IMR-90 (cell line): ENCODE data around the gene INTS2. TPM values are rescaled to one million over a fixed set of nuclear protein-coding genes. Genes with fewer than 3 reads are reported as not detected.

Source experiments
- ATAC-seq: fragments of 200-7000 bp; cut with Tn5 transposase; 2 replicates; pipeline ENCODE4 v1.9.1; 2020; ENCODE audit warnings: low read depth, mild to moderate bottlenecking, moderate library complexity
- BruUV-seq: library from RNA; stranded (reverse); fragments of 400-500 nt; replicated peaks from 2 replicates; lab custom pipeline; 2021; lab: Mats Ljungman, UMichigan
- CTCF ChIA-PET: fragments of 300-600 bp; formaldehyde crosslinking; extraction: SDS; loops from one replicate; lab custom pipeline; 2021; ENCODE audit warnings: antibody characterized with exemption; lab: Yijun Ruan, JAX
- POLR2A ChIA-PET: fragments of 300-600 bp; sonication (Branson Sonifier 250); formaldehyde crosslinking; loops from one replicate; lab custom pipeline; 2022; ENCODE audit warnings: antibody characterized with exemption; ENCODE audit not compliant: unreplicated experiment; lab: Charles Lee
- DNase-seq: peaks from one replicate; pipeline ENCODE4 v3.0.0; 2013
- H2AFZ ChIP-seq: replicated peaks from 2 replicates; pipeline ENCODE3; 2013; ENCODE audit warnings: low read length, mild to moderate bottlenecking; ENCODE audit not compliant: poor library complexity
- H2AK5ac ChIP-seq: 2 replicates; pipeline ENCODE4 v1.6.1; 2013; ENCODE audit warnings: low read depth, low read length, inconsistent platforms
- H2AK9ac ChIP-seq: replicated peaks from 2 replicates; pipeline ENCODE3; 2013; ENCODE audit warnings: mild to moderate bottlenecking, low read depth, low read length, moderate library complexity; ENCODE audit not compliant: poor library complexity
- H2BK120ac ChIP-seq: 2 replicates; pipeline ENCODE4 v1.6.1; 2013; ENCODE audit warnings: low read depth, low read length, inconsistent platforms
- H2BK15ac ChIP-seq: 3 replicates; pipeline ENCODE4 v1.6.1; 2013; ENCODE audit warnings: low read depth, low read length, inconsistent platforms
- H2BK20ac ChIP-seq: 2 replicates; pipeline ENCODE4 v1.6.1; 2013; ENCODE audit warnings: low read depth, mild to moderate bottlenecking, inconsistent platforms, low read length, moderate library complexity
- H2BK5ac ChIP-seq: 2 replicates; pipeline ENCODE4 v1.6.1; 2013; ENCODE audit warnings: mild to moderate bottlenecking, low read depth, low read length, inconsistent platforms; ENCODE audit not compliant: poor library complexity, severe bottlenecking
- H3K14ac ChIP-seq: replicated peaks from 2 replicates; pipeline ENCODE4 v1.6.1; 2013; ENCODE audit warnings: low read depth, low read length, inconsistent platforms
- H3K18ac ChIP-seq: 2 replicates; pipeline ENCODE4 v1.6.1; 2013; ENCODE audit warnings: low read depth, low read length, control low read depth
- H3K23ac ChIP-seq: 2 replicates; pipeline ENCODE4 v1.6.1; 2013; ENCODE audit warnings: low read depth, low read length, inconsistent platforms
- H3K27ac ChIP-seq: 2 replicates; pipeline ENCODE4 v1.5.1; 2013; ENCODE audit warnings: mild to moderate bottlenecking, control low read depth, low read length; ENCODE audit not compliant: insufficient read depth
- H3K27me3 ChIP-seq: 2 replicates; pipeline ENCODE4 v1.6.1; 2013; ENCODE audit warnings: low read length; ENCODE audit not compliant: control insufficient read depth, insufficient read depth
- H3K36me3 ChIP-seq: 2 replicates; pipeline ENCODE4 v1.6.1; 2013; ENCODE audit warnings: low read length, mixed read lengths; ENCODE audit not compliant: control insufficient read depth, insufficient read depth
- H3K4ac ChIP-seq: 2 replicates; pipeline ENCODE4 v1.6.1; 2013; ENCODE audit warnings: low read depth, low read length, inconsistent platforms
- H3K4me1 ChIP-seq: 2 replicates; pipeline ENCODE4 v1.6.1; 2013; ENCODE audit warnings: low read length, mixed read lengths; ENCODE audit not compliant: control insufficient read depth, insufficient read depth
- H3K4me2 ChIP-seq: 2 replicates; pipeline ENCODE4 v1.6.1; 2013; ENCODE audit warnings: low read depth, mild to moderate bottlenecking, control low read depth, low read length, moderate library complexity
- H3K4me3 ChIP-seq: 2 replicates; pipeline ENCODE4 v1.5.1; 2013; ENCODE audit warnings: low read depth, mild to moderate bottlenecking, control low read depth, low read length, moderate library complexity; ENCODE audit not compliant: insufficient read depth
- H3K56ac ChIP-seq: 2 replicates; pipeline ENCODE4 v1.6.1; 2013; ENCODE audit warnings: low read length, inconsistent platforms; ENCODE audit not compliant: insufficient read depth; ENCODE audit errors: extremely low read depth
- H3K79me1 ChIP-seq, 2 experiments: 2 replicates each; pipeline ENCODE4 v1.6.1; 2013; ENCODE audit warnings: low read length in 2 of 2, inconsistent platforms in 1 of 2, low read depth in 1 of 2
- H3K9ac ChIP-seq: 2 replicates; pipeline ENCODE4 v1.6.1; 2013; ENCODE audit warnings: low read depth, low read length, control low read depth
- H3K9me1 ChIP-seq: 2 replicates; pipeline ENCODE4 v1.6.1; 2013; ENCODE audit warnings: low read length, inconsistent platforms; ENCODE audit not compliant: insufficient read depth
- H3K9me3 ChIP-seq: 2 replicates; pipeline ENCODE4 v1.6.1; 2013; ENCODE audit warnings: low read length; ENCODE audit not compliant: control insufficient read depth, insufficient read depth
- H4K20me1 ChIP-seq: 2 replicates; pipeline ENCODE4 v1.6.1; 2013; ENCODE audit warnings: low read length, inconsistent platforms; ENCODE audit not compliant: insufficient read depth
- H4K5ac ChIP-seq: 2 replicates; pipeline ENCODE4 v1.6.1; 2013; ENCODE audit warnings: mild to moderate bottlenecking, low read depth, low read length, control low read depth
- H4K8ac ChIP-seq, 2 experiments: 2 replicates each; pipeline ENCODE4 v1.6.1; 2013; ENCODE audit warnings: low read depth in 2 of 2, low read length in 2 of 2, control low read depth in 1 of 2, inconsistent platforms in 1 of 2
- H4K91ac ChIP-seq: 2 replicates; pipeline ENCODE4 v1.6.1; 2013; ENCODE audit warnings: low read depth, low read length, inconsistent platforms; ENCODE audit not compliant: insufficient read depth
- BHLHE40 ChIP-seq: fragments of 150-350 bp; IDR thresholded peaks from 2 replicates; pipeline ENCODE4 v1.6.1; 2016; ENCODE audit warnings: mild to moderate bottlenecking, low read depth, low read length
- CEBPB ChIP-seq: IDR thresholded peaks from 2 replicates; pipeline ENCODE4 v1.6.1; 2012; ENCODE audit warnings: low read depth, low read length, improper control_type of control experiment
- CHD1 ChIP-seq: IDR thresholded peaks from 2 replicates; pipeline ENCODE4 v1.6.1; 2012; ENCODE audit warnings: low read depth, low read length, improper control_type of control experiment
- CTCF ChIP-seq: conservative IDR thresholded peaks from 2 replicates; pipeline ENCODE4 v1.5.1; 2012; ENCODE audit warnings: mild to moderate bottlenecking, low read depth, low read length, improper control_type of control experiment
- FOS ChIP-seq: fragments of 150-350 bp; IDR thresholded peaks from 2 replicates; pipeline ENCODE4 v1.6.1; 2016; ENCODE audit warnings: low read depth, low read length
- MAFK ChIP-seq: IDR thresholded peaks from 2 replicates; pipeline ENCODE4 v1.6.1; 2012; ENCODE audit warnings: low read depth, low read length, improper control_type of control experiment
- MAZ ChIP-seq: IDR thresholded peaks from 2 replicates; pipeline ENCODE4 v1.6.1; 2012; ENCODE audit warnings: low read depth, mild to moderate bottlenecking, low read length, improper control_type of control experiment, moderate library complexity, borderline replicate concordance
- MXI1 ChIP-seq: IDR thresholded peaks from 2 replicates; pipeline ENCODE4 v1.6.1; 2012; ENCODE audit warnings: low read depth, mild to moderate bottlenecking, low read length, moderate library complexity, borderline replicate concordance
- NFE2L2 ChIP-seq: fragments of 150-350 bp; IDR thresholded peaks from 2 replicates; pipeline ENCODE4 v1.6.1; 2016; ENCODE audit warnings: low read depth, mild to moderate bottlenecking, low read length
- POLR2A ChIP-seq: IDR thresholded peaks from 2 replicates; pipeline ENCODE4 v1.6.1; 2012; ENCODE audit warnings: mild to moderate bottlenecking, low read depth, low read length
- RAD21 ChIP-seq: IDR thresholded peaks from 2 replicates; pipeline ENCODE4 v1.6.1; 2012; ENCODE audit warnings: low read length, improper control_type of control experiment
- RCOR1 ChIP-seq: IDR thresholded peaks from 2 replicates; pipeline ENCODE4 v1.6.1; 2012; ENCODE audit warnings: mild to moderate bottlenecking, low read length, improper control_type of control experiment; ENCODE audit not compliant: insufficient replicate concordance
- RFX5 ChIP-seq: IDR thresholded peaks from 2 replicates; pipeline ENCODE4 v1.8.0; 2012; ENCODE audit warnings: low read depth, mild to moderate bottlenecking, low read length, moderate library complexity
- SMC3 ChIP-seq: fragments of 150-350 bp; IDR thresholded peaks from 2 replicates; pipeline ENCODE4 v1.6.1; 2016; ENCODE audit warnings: low read depth, mild to moderate bottlenecking, antibody characterized with exemption, low read length, moderate library complexity
- USF2 ChIP-seq: fragments of 150-350 bp; IDR thresholded peaks from 2 replicates; pipeline ENCODE4 v1.6.1; 2017; ENCODE audit warnings: mild to moderate bottlenecking, antibody characterized with exemption, low read length, low read depth
- WGBS, 2 experiments: methylation state at CpG; one replicate each; pipeline versions ENCODE4 v1.1.5 to v1.1.7; 2013; ENCODE audit warnings: missing lambda C conversion rate in 2 of 2; ENCODE audit not compliant: insufficient read length in 1 of 2; ENCODE audit errors: extremely low coverage in 2 of 2; 5-methylcytosine and 5-hydroxymethylcytosine counted together
- dilution Hi-C: fragments of 300-500 bp; cut with HindIII; formaldehyde crosslinking; loops from one replicate; pipeline ENCODE4 v1.14.3; 2018; ENCODE audit warnings: low sequenced_read_pairs; ENCODE audit not compliant: unreplicated experiment
- in situ Hi-C: fragments of 300-500 bp; cut with MboI; formaldehyde crosslinking; loops from 3 replicates; pipeline ENCODE4 v1.14.3; 2019; ENCODE audit warnings: low sequenced_read_pairs, inconsistent platforms, mixed read lengths
- intact Hi-C: fragments of 100-400 bp; cut with micrococcal nuclease; formaldehyde crosslinking; loops from 2 replicates; pipeline ENCODE4 v1.10.0; 2022
- polyA plus RNA-seq, 3 experiments: library from polyadenylated mRNA; depleted of rRNA; stranded (reverse); fragments of >200 nt; gene quantifications; 2 replicates each; pipeline ENCODE4 v1.2.3, GENCODE V29; 2012; ENCODE audit warnings: low replicate concordance in 1 of 3
- total RNA-seq: library from RNA; depleted of rRNA; stranded (reverse); fragments of >200 nt; gene quantifications from 2 replicates; pipeline ENCODE4 v1.2.3, GENCODE V29; 2012
- TF ChIP-seq, protein P1 (sequence below): fragments of 150-350 bp; IDR thresholded peaks from 2 replicates; pipeline ENCODE4 v1.6.1; 2016; ENCODE audit warnings: low read depth, mild to moderate bottlenecking, low read length, moderate library complexity, borderline replicate concordance

INTS2 gene
- total and polyA plus RNA-seq, 2 of the 4 experiments (the other 2 are of a cell fraction) = 4.0 to 17.4 TPM

DNA sequence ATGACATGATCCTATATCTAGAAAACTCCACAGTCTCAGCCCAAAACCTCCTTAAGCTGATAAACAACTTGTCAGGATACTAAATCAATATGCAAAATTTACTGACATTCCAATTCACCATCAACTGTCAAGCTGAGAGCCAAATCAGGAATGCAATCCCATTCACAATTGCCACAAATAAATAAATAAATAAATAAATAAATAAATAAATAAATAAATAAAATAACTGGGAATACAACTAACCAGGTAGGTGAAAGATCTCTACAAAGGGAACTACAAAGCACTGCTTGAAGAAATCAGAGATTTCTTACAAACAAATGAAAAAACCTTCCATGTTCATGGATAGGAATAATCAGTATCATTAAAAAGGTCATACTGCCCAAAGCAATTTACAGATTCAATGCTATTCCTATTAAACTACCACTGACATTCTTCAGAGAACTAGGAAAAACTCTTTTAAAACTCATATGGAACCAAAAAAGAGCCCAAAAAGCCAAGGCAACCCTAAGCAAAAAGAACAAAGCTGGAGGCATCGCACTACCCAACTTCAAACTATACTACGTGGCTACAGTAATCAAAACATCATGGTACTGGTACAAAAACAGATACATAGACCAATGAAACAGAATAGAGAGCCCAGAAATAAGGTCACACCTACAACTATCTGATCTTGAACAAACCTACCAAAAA lies 102.2 kb downstream of the INTS2 start:
- Histone ChIP-seq H3K9me3 (peaks cover 7% of the 10 kb centered on the region), H2BK5ac (no peak overlapping the region), H2AK9ac (no peak overlapping the region), H2AK5ac (no peak overlapping the region), H2AFZ (no peak overlapping the region), H3K23ac (no peak overlapping the region), H3K4me3 (no peak overlapping the region), H4K20me1 (no peaks in the 10 kb centered on the region), H3K27me3 (no peaks in the 10 kb centered on the region), H2BK120ac (no peak overlapping the region), H4K91ac (no peak overlapping the region), H3K4me2 (no peak overlapping the region), H3K4me1 (no peaks in the 10 kb centered on the region), H2BK15ac (no peak overlapping the region), H3K36me3 (peaks cover 4% of the 10 kb centered on the region; the same call in 1 of the 2 replicates), H3K14ac (no peak overlapping the region), H3K79me1 (peaks cover 7 to 28% of the 10 kb centered on the region in 2 experiments; a peak in 3 of 4 replicates), H3K4ac (no peak overlapping the region), H3K18ac (no peak overlapping the region), H2BK20ac (no peak overlapping the region), H4K8ac (no peak overlapping the region), H4K5ac (no peak overlapping the region), H3K9ac (no peak overlapping the region), H3K9me1 (no peaks in the 10 kb centered on the region), H3K56ac (no peak overlapping the region), H3K27ac (no peak overlapping the region)
- ATAC-seq (no peak), DNase-seq (no peak)
- dilution Hi-C loops (no loop called here), in situ Hi-C loops (no loop called here), intact Hi-C loops (no loop called here)
- WGBS, 2 experiments = 100% methylated on average over 2 of the region's 2 CpGs; no CpG with 5 or more reads in 1 of the 2 experiments
- POLR2A ChIA-PET = no interaction called here
- no peak for TF ChIP-seq USF2
- no peak for TF ChIP-seq SMC3
- no peak for TF ChIP-seq CEBPB
- no peak for TF ChIP-seq BHLHE40
- TF ChIP-seq FOS = no peak
- no peak for TF ChIP-seq CHD1
- TF ChIP-seq, protein P1, sequence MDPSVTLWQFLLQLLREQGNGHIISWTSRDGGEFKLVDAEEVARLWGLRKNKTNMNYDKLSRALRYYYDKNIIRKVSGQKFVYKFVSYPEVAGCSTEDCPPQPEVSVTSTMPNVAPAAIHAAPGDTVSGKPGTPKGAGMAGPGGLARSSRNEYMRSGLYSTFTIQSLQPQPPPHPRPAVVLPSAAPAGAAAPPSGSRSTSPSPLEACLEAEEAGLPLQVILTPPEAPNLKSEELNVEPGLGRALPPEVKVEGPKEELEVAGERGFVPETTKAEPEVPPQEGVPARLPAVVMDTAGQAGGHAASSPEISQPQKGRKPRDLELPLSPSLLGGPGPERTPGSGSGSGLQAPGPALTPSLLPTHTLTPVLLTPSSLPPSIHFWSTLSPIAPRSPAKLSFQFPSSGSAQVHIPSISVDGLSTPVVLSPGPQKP = no peak
- no peak for TF ChIP-seq MAFK
- no peak for TF ChIP-seq RAD21
- no peak for TF ChIP-seq MAZ
- TF ChIP-seq RFX5 = no peak
- TF ChIP-seq RCOR1 = no peak
- no peak for TF ChIP-seq POLR2A
- TF ChIP-seq MXI1 = no peak
- TF ChIP-seq NFE2L2 = no peak
- no peak for TF ChIP-seq CTCF
- CTCF ChIA-PET = interaction anchor here (0.6 kb wide), 1 partner anchor 189 kb away, joined by 3 read pairs; no protein-coding TSS in a partner anchor
- no TSS peak for BruUV-seq
